Activated CD4-positive, alpha-beta T cell treated with anti-CD3 and anti-CD28 coated beads, Interleukin-2, amount 10 ng/mL, durations not matched to agents 24 days and 14 days (primary cell): ENCODE measurements around the gene NUTM2E. TPM values are rescaled to one million over a fixed set of nuclear protein-coding genes. Genes with fewer than 3 reads are reported as not detected.
"Not testable (repeated sequence)": the region's sequence is repeated elsewhere in the genome, so short reads cannot be mapped to it uniquely, and the experiment has no call there.

Experiments
- DNase-seq: peaks from one replicate; pipeline ENCODE4 v3.0.0; 2022
- H3K27ac Mint-ChIP-seq: one replicate; pipeline ENCODE4 v1.8.0; 2022; ENCODE audit warnings: mild to moderate bottlenecking, mixed read lengths
- H3K27me3 Mint-ChIP-seq: one replicate; pipeline ENCODE4 v1.8.0; 2022; ENCODE audit warnings: mixed read lengths
- H3K36me3 Mint-ChIP-seq: one replicate; pipeline ENCODE4 v1.8.0; 2022; ENCODE audit warnings: low read depth, mild to moderate bottlenecking, mixed read lengths
- H3K4me1 Mint-ChIP-seq: one replicate; pipeline ENCODE4 v1.8.0; 2021; ENCODE audit warnings: mixed read lengths
- H3K4me3 Mint-ChIP-seq: one replicate; pipeline ENCODE4 v1.8.0; 2022; ENCODE audit warnings: mild to moderate bottlenecking, moderate library complexity, mixed read lengths
- H3K9me3 Mint-ChIP-seq: one replicate; pipeline ENCODE4 v1.8.0; 2021; ENCODE audit warnings: mixed read lengths
- intact Hi-C: fragments of 100-400 bp; cut with micrococcal nuclease; formaldehyde crosslinking; loops from one replicate; pipeline ENCODE4 v1.15.1; 2023
- total RNA-seq: library from RNA; stranded (reverse); gene quantifications from 2 replicates; pipeline ENCODE4 v1.2.3, GENCODE V29; 2022

Gene NUTM2E
- total RNA-seq: 0.19 TPM in 1 of 2 replicates, not detected in the other

GRCh38 chr10:79826496-79827215 is at the start of gene NUTM2E:
Gene NUTM2E (plus strand): TSS chr10:79826739. CDS start chr10:79841741, 15,002 bp downstream.
- peak; percentile 92 for DNase-seq
- H3K27me3 Mint-ChIP-seq, intact Hi-C loops, H3K36me3 Mint-ChIP-seq, H3K9me3 Mint-ChIP-seq: not testable (repeated sequence)
- peak within 1 kb of the TSS; percentile 97 for H3K27ac Mint-ChIP-seq
- peaks cover 22% of the 10 kb centered on the region for H3K4me1 Mint-ChIP-seq
- peak within 1 kb of the TSS; percentile 96 for H3K4me3 Mint-ChIP-seq

GRCh38 chr10:79777997-79778396 is 48.5 kb upstream of the NUTM2E start:
- H3K4me3 Mint-ChIP-seq, H3K27me3 Mint-ChIP-seq, DNase-seq, H3K4me1 Mint-ChIP-seq, H3K36me3 Mint-ChIP-seq, H3K27ac Mint-ChIP-seq, intact Hi-C loops, H3K9me3 Mint-ChIP-seq: not testable (repeated sequence)

- H3K36me3 Mint-ChIP-seq, H3K27me3 Mint-ChIP-seq, H3K9me3 Mint-ChIP-seq, H3K4me1 Mint-ChIP-seq, H3K4me3 Mint-ChIP-seq, H3K27ac Mint-ChIP-seq: not testable (repeated sequence)
- intact Hi-C loops: loop anchor here (1.0 kb wide), 1 partner anchor 150 kb away; no protein-coding TSS in a partner anchor
- peak; percentile 88 for DNase-seq
Observed at GRCh38 chr10:79779310-79779938, 47.1 kb upstream of the NUTM2E start.

GRCh38 chr10:79779992-79780391 is 46.5 kb upstream of the NUTM2E start:
- intact Hi-C loops: loop anchor here (1.0 kb wide), 1 partner anchor 149 kb away; no protein-coding TSS in a partner anchor

GRCh38 chr10:79781584-79781983 is 45.0 kb upstream of the NUTM2E start:
- intact Hi-C loops, H3K4me3 Mint-ChIP-seq, H3K4me1 Mint-ChIP-seq, DNase-seq, H3K36me3 Mint-ChIP-seq, H3K27me3 Mint-ChIP-seq, H3K27ac Mint-ChIP-seq, H3K9me3 Mint-ChIP-seq: not testable (repeated sequence)

More at GRCh38 chr10:79779992-79780391, 46.5 kb upstream of the NUTM2E start:
- H3K27me3 Mint-ChIP-seq, H3K4me3 Mint-ChIP-seq, H3K9me3 Mint-ChIP-seq, H3K36me3 Mint-ChIP-seq, H3K4me1 Mint-ChIP-seq, DNase-seq, H3K27ac Mint-ChIP-seq: not testable (repeated sequence)

- H3K36me3 Mint-ChIP-seq, DNase-seq, H3K9me3 Mint-ChIP-seq, H3K4me1 Mint-ChIP-seq, H3K27me3 Mint-ChIP-seq, H3K27ac Mint-ChIP-seq, intact Hi-C loops, H3K4me3 Mint-ChIP-seq: not testable (repeated sequence)
Observed at GRCh38 chr10:79787455-79787952, 39.0 kb upstream of the NUTM2E start.

- H3K36me3 Mint-ChIP-seq, H3K4me1 Mint-ChIP-seq, H3K27me3 Mint-ChIP-seq: not testable (repeated sequence)
Observed at GRCh38 chr10:79789351-79789750, 37.2 kb upstream of the NUTM2E start.

GRCh38 chr10:79791906-79792517 is 34.5 kb upstream of the NUTM2E start:
- not testable (repeated sequence) for H3K36me3 Mint-ChIP-seq

More at GRCh38 chr10:79789351-79789750, 37.2 kb upstream of the NUTM2E start:
- H3K4me3 Mint-ChIP-seq, H3K27ac Mint-ChIP-seq, DNase-seq, H3K9me3 Mint-ChIP-seq, intact Hi-C loops: not testable (repeated sequence)

GRCh38 chr10:79799337-79799736 is 27.2 kb upstream of the NUTM2E start:
- H3K9me3 Mint-ChIP-seq, H3K36me3 Mint-ChIP-seq, H3K4me1 Mint-ChIP-seq, H3K27me3 Mint-ChIP-seq, H3K4me3 Mint-ChIP-seq, intact Hi-C loops, DNase-seq: not testable (repeated sequence)
- peak overlapping the region; percentile 69 for H3K27ac Mint-ChIP-seq

More at GRCh38 chr10:79791906-79792517, 34.5 kb upstream of the NUTM2E start:
- H3K9me3 Mint-ChIP-seq, DNase-seq, H3K27ac Mint-ChIP-seq, H3K4me3 Mint-ChIP-seq, H3K4me1 Mint-ChIP-seq, intact Hi-C loops, H3K27me3 Mint-ChIP-seq: not testable (repeated sequence)

- H3K4me3 Mint-ChIP-seq, H3K27ac Mint-ChIP-seq, H3K27me3 Mint-ChIP-seq, intact Hi-C loops, H3K9me3 Mint-ChIP-seq, H3K4me1 Mint-ChIP-seq, H3K36me3 Mint-ChIP-seq, DNase-seq: not testable (repeated sequence)
Observed at GRCh38 chr10:79805857-79806256, 20.7 kb upstream of the NUTM2E start.

GRCh38 chr10:79811895-79812294 is 14.6 kb upstream of the NUTM2E start:
- H3K9me3 Mint-ChIP-seq, H3K4me3 Mint-ChIP-seq, intact Hi-C loops, DNase-seq, H3K27ac Mint-ChIP-seq, H3K4me1 Mint-ChIP-seq, H3K27me3 Mint-ChIP-seq, H3K36me3 Mint-ChIP-seq: not testable (repeated sequence)

- H3K9me3 Mint-ChIP-seq, H3K36me3 Mint-ChIP-seq, DNase-seq, H3K4me3 Mint-ChIP-seq, intact Hi-C loops, H3K4me1 Mint-ChIP-seq, H3K27me3 Mint-ChIP-seq: not testable (repeated sequence)
- peak overlapping the region; percentile 5 for H3K27ac Mint-ChIP-seq
Observed at GRCh38 chr10:79816290-79816689, 10.2 kb upstream of the NUTM2E start.

- H3K4me1 Mint-ChIP-seq: peaks cover 16% of the 10 kb centered on the region
- intact Hi-C loops, H3K27me3 Mint-ChIP-seq, H3K36me3 Mint-ChIP-seq, H3K9me3 Mint-ChIP-seq: not testable (repeated sequence)
- H3K4me3 Mint-ChIP-seq: peak overlapping the region; percentile 73
- peak overlapping the region; percentile 86 for H3K27ac Mint-ChIP-seq
- peak; percentile 80 for DNase-seq
Observed at GRCh38 chr10:79823387-79823786, 3.2 kb upstream of the NUTM2E start.

GRCh38 chr10:79825587-79826011 is 940 bp upstream of the NUTM2E start:
- peak overlapping the region; percentile 97 for H3K27ac Mint-ChIP-seq
- peaks cover 22% of the 10 kb centered on the region for H3K4me1 Mint-ChIP-seq
- DNase-seq: peak; percentile 70
- intact Hi-C loops, H3K36me3 Mint-ChIP-seq, H3K9me3 Mint-ChIP-seq, H3K27me3 Mint-ChIP-seq: not testable (repeated sequence)
- H3K4me3 Mint-ChIP-seq: peak overlapping the region; percentile 96
